Upper lobe of left lung (tissue), 6 donors: ENCODE data around the gene SYT6. TPM values are rescaled to one million over a fixed set of nuclear protein-coding genes. Genes with fewer than 3 reads are reported as not detected.

Experiments used
- ATAC-seq, 2 donors: fragments of 200-7000 bp; cut with Tn5 transposase; one replicate each; pipeline ENCODE4 v1.9.1; 2022; ENCODE audit warnings: mild to moderate bottlenecking in 2 of 2, moderate library complexity in 2 of 2; ENCODE audit not compliant: low FRiP score in 2 of 2
- DNase-seq, 2 donors: peaks; one replicate each; pipeline ENCODE4 v3.0.0-alpha.2; 2019 to 2020
- H3K27ac ChIP-seq, 4 donors: fragments of 200-600 bp; sonication (generic); one replicate each; pipeline ENCODE4 v1.5.1; 2016 to 2019
- H3K27me3 ChIP-seq, 4 donors: fragments of 200-600 bp; sonication (generic); one replicate each; pipeline ENCODE4 v1.5.1; 2017 to 2019
- H3K36me3 ChIP-seq, 4 donors: fragments of 200-600 bp; sonication (generic); one replicate each; pipeline ENCODE4 v1.5.1; 2016 to 2019
- H3K4me1 ChIP-seq, 4 donors: fragments of 200-600 bp; sonication (generic); one replicate each; pipeline ENCODE4 v1.5.1; 2018 to 2019
- H3K4me3 ChIP-seq, 4 donors: fragments of 200-600 bp; sonication (generic); one replicate each; pipeline ENCODE4 v1.5.1; 2017 to 2019; ENCODE audit warnings: mild to moderate bottlenecking in 2 of 4, moderate library complexity in 1 of 4
- H3K9me3 ChIP-seq, 4 donors: fragments of 200-600 bp; sonication (generic); one replicate each; pipeline ENCODE4 v1.5.1; 2018 to 2019
- EP300 ChIP-seq, 4 donors: sonication (generic); formaldehyde crosslinking; IDR thresholded peaks; one replicate each; pipeline ENCODE4 v1.5.1; 2017; ENCODE audit warnings: antibody characterized with exemption in 4 of 4, control low read depth in 2 of 4
- POLR2A ChIP-seq, 4 donors: fragments of 450-650 bp; IDR thresholded peaks; one replicate each; pipeline ENCODE4 v1.5.1; 2016 to 2017; ENCODE audit warnings: antibody characterized with exemption in 4 of 4, mild to moderate bottlenecking in 2 of 4
- POLR2AphosphoS5 ChIP-seq, 2 donors: sonication (generic); formaldehyde crosslinking; IDR thresholded peaks; one replicate each; pipeline ENCODE4 v1.5.1; 2017; ENCODE audit warnings: antibody characterized with exemption in 2 of 2
- WGBS, 2 donors: methylation state at CpG; one replicate each; pipeline ENCODE4 v1.1.5; 2017 to 2018; 5-methylcytosine and 5-hydroxymethylcytosine counted together
- total RNA-seq, 6 donors: library from RNA; depleted of rRNA in 4 of 6; stranded (reverse); fragments of >200 nt in 4 of 6; gene quantifications; one replicate each; pipeline versions ENCODE4 v1.1.0 to v1.2.1, GENCODE V29; 2016 to 2021
- TF ChIP-seq, protein P1 (sequence below), 6 experiments: fragments of 450-650 bp in 4 of 6; fragments of 200-600 bp in 2 of 6; sonication (generic) in 2 of 6; IDR thresholded peaks; one replicate each; pipeline ENCODE4 v1.5.1; 2016 to 2019; ENCODE audit warnings: antibody characterized with exemption in 6 of 6
- donor health status: DM: no; HTN: no; CAD: no; lungs with moderate emphysema.
- donor health status: DM: no; HTN: yes; CAD: no; lungs with severe emphysema.

Gene SYT6
- total RNA-seq, 6 donors from 2014 or later = 0.07 TPM; not detected in 5

DNA sequence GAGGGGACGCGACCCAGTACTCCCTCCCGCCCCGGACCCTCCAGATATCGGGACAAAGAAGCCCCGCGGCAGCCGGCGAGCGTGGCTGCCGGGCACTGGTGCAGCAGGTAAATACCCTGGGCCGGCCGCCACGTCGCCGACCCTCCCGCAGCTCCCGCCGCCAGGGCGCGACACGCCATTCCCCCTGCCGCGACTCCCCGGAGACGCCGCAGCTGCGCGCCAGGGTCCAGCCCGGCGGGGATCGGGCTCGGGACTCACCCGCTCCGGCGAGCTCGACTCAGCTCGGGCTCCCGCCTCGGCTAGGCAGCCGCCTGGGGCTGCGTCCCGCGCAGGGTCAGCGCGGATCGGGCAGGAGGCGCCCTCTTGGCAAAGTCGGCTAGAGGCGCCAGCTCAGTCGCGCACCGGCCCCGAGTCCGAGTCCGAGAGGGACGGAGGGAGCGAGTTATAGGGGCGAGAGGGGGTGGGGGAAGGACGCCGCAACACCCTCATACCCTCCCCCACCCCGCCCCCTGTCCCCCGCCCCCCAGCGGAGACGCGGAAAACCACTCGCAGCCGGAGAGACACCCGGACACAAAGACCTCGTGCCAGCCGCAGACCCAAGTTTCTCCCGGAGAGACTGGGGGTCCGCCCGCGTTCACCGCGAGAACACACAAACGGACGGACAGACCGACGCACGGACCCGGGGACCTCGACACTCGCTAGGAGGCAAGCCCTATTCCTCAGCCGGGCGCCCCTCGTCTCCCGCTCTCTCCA is 985 bp downstream of the SYT6 start:
- ATAC-seq (peak in 1 of 2 donors; percentile 79), DNase-seq (peak; percentile 42 to 91)
- Histone ChIP-seq H3K36me3 (no peaks in the 10 kb centered on the region), H3K27ac (no peak overlapping the region), H3K27me3 (peaks cover 0 to 46% (median 42%) of the 10 kb centered on the region in 4 donors), H3K4me3 (peak overlapping the region; percentile 14 to 45 (median 34)), H3K4me1 (peaks cover 20 to 33% (median 26%) of the 10 kb centered on the region in 4 donors), H3K9me3 (no peaks in the 10 kb centered on the region)
- WGBS, 2 donors = 4 to 8% methylated on average over 12 to 22 of the region's 89 CpGs
- TF ChIP-seq POLR2AphosphoS5 (IDR thresholded peaks at IDR 0.05) (no peak), EP300 (IDR thresholded peaks at IDR 0.05) (no peak), POLR2A (IDR thresholded peaks at IDR 0.05) (no peak)
- TF ChIP-seq, protein P1, sequence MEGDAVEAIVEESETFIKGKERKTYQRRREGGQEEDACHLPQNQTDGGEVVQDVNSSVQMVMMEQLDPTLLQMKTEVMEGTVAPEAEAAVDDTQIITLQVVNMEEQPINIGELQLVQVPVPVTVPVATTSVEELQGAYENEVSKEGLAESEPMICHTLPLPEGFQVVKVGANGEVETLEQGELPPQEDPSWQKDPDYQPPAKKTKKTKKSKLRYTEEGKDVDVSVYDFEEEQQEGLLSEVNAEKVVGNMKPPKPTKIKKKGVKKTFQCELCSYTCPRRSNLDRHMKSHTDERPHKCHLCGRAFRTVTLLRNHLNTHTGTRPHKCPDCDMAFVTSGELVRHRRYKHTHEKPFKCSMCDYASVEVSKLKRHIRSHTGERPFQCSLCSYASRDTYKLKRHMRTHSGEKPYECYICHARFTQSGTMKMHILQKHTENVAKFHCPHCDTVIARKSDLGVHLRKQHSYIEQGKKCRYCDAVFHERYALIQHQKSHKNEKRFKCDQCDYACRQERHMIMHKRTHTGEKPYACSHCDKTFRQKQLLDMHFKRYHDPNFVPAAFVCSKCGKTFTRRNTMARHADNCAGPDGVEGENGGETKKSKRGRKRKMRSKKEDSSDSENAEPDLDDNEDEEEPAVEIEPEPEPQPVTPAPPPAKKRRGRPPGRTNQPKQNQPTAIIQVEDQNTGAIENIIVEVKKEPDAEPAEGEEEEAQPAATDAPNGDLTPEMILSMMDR (IDR thresholded peaks at IDR 0.05) = no peak

DNA sequence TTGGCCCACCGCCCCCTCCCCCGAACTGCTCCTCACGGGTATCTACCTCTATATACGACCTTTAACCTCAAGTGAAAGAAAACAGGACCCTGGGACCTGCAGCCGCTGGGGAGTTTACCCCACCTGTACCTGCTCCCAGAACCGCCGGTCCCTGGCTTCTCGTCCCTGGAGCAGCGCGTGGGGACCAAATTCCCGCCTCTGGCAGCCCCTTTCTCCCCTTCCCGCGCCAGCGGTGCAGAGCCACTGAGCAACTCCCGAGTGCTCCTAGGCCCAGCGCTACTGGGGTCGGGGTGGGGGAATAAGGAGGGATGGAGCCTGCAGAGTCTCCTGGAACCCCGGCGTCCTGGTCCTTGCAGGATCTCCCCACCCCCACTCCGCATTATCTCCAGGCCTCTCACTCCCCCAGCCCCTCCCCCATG is 1.6 kb downstream of the SYT6 start:
- Histone ChIP-seq H3K4me3 (peak overlapping the region in 3 of 4 donors; percentile 26 to 45 (median 42)), H3K36me3 (no peaks in the 10 kb centered on the region), H3K4me1 (peaks cover 20 to 33% (median 26%) of the 10 kb centered on the region in 4 donors), H3K9me3 (no peaks in the 10 kb centered on the region), H3K27me3 (peaks cover 0 to 46% (median 42%) of the 10 kb centered on the region in 4 donors), H3K27ac (no peak overlapping the region)
- TF ChIP-seq POLR2A (IDR thresholded peaks at IDR 0.05) = no peak
- TF ChIP-seq, protein P1 (IDR thresholded peaks at IDR 0.05) = no peak
- TF ChIP-seq POLR2AphosphoS5 (IDR thresholded peaks at IDR 0.05) = no peak
- TF ChIP-seq EP300 (IDR thresholded peaks at IDR 0.05) = no peak
- WGBS, 2 donors = 18 to 38% methylated on average over 2 to 20 of the region's 20 CpGs
- ATAC-seq = peak in 1 of 2 donors; percentile 12
- DNase-seq = peak in 1 of 2 donors; percentile 46

DNA sequence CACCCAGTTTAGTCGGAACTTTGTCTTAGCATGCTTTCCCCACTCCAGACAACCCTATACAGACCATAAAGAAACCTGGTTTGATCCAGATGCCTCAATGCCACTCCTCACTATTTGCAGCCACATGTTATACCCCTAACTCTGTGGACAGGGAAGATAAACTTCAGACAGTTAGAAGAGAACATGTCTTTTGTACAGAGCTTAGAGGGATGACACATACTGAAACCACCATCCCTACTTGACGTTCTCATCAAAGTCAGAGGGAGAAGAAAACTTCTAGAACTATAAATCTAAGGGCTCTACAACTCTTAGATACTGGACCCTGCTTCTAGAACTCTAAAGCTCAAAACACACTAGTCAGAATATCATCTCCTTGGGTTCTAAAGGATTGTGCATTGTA is 3.7 kb downstream of the SYT6 start:
- no peaks in the 10 kb centered on the region for H3K36me3 ChIP-seq
- ATAC-seq (no peak), DNase-seq (no peak)
- no peak overlapping the region for H3K27ac ChIP-seq
- peaks cover 0 to 40% (median 36%) of the 10 kb centered on the region in 4 donors for H3K27me3 ChIP-seq
- 68 to 70% methylated on average over 2 of the region's 2 CpGs for WGBS, 2 donors
- no peak overlapping the region for H3K4me3 ChIP-seq
- TF ChIP-seq POLR2AphosphoS5 (IDR thresholded peaks at IDR 0.05) (no peak), POLR2A (IDR thresholded peaks at IDR 0.05) (no peak), EP300 (IDR thresholded peaks at IDR 0.05) (no peak)
- TF ChIP-seq, protein P1 (IDR thresholded peaks at IDR 0.05) = no peak
- H3K4me1 ChIP-seq = peaks cover 20 to 33% (median 26%) of the 10 kb centered on the region in 4 donors
- no peaks in the 10 kb centered on the region for H3K9me3 ChIP-seq

DNA sequence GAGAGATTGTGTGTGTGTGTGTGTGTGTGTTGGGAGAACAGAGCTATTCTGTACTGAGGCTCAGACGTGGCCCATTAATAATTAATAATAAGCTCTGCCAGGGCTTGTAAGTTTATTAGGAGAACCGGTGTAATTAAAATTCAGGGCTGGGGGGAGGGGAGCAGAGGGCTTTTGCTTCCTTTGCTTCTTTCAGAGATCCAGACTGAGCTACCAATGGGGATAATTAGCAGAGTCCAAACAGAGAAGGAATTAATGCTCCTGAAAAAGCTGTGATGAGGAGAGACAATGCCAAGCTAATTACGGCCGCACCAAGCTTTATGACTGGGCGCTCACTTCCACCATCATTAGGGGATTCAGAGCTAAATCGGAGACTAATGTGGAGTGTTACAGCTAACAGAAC is 4.5 kb downstream of the SYT6 start:
- no peak for DNase-seq
- Histone ChIP-seq H3K4me3 (no peak overlapping the region), H3K36me3 (no peaks in the 10 kb centered on the region), H3K4me1 (peaks cover 20 to 25% (median 23%) of the 10 kb centered on the region in 4 donors), H3K27ac (no peak overlapping the region), H3K9me3 (no peaks in the 10 kb centered on the region), H3K27me3 (peaks cover 0 to 32% (median 28%) of the 10 kb centered on the region in 4 donors)
- TF ChIP-seq POLR2AphosphoS5 (IDR thresholded peaks at IDR 0.05) (no peak), EP300 (IDR thresholded peaks at IDR 0.05) (no peak), POLR2A (IDR thresholded peaks at IDR 0.05) (no peak)
- TF ChIP-seq, protein P1 (IDR thresholded peaks at IDR 0.05) = no peak
- WGBS, 2 donors = 77 to 80% methylated on average over 6 of the region's 6 CpGs
- no peak for ATAC-seq
